Measurements from ENCODE around the gene IFI44.

Gene IFI44, protein sequence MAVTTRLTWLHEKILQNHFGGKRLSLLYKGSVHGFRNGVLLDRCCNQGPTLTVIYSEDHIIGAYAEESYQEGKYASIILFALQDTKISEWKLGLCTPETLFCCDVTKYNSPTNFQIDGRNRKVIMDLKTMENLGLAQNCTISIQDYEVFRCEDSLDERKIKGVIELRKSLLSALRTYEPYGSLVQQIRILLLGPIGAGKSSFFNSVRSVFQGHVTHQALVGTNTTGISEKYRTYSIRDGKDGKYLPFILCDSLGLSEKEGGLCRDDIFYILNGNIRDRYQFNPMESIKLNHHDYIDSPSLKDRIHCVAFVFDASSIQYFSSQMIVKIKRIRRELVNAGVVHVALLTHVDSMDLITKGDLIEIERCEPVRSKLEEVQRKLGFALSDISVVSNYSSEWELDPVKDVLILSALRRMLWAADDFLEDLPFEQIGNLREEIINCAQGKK

DNA sequence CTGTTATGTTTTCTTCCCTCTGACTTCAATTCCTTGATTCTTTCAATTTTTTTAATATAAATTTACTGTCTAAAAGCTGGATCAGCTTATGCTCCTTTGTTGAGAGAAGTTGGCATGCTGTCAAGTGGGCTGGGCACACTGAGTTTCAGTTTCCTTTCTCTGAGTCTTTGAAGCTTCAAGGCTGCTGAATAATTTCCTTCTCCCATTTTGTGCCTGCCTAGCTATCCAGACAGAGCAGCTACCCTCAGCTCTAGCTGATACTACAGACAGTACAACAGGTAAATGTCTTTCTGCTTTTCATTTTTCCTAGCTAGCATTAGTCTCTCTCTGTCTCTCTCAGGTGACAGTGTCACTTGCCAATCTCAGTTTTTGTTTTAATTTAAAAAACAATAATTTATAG lies at the start of gene IFI44:
IFI44 (plus strand) TSS at position 204 of the 400 bp plus-strand sequence. CDS start 365 bp downstream, outside the sequence.
- DNase-seq (ENCODE audit: low read depth in 2 of 2) = peak; percentile 28 to 48

DNA sequence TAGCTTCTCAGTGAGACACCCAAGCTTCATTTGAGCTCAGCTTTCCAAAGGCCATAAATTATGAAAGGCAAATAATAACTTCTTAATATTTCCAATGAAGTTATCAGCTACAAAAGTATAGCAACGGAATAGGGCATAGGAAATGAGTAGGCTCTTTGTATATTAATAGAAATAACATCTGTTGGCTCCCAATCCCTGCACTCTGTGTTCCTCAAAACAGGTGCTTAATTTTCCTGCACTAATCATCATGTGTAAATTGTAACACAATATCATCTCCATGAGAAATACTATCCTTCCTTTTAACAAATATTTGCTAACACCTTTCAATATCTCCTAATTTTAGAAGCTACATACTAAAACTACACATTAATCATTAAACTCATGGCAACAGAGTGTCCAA lies 48.6 kb upstream of the IFI44 start:
- DNase-seq (ENCODE audit: low read depth in 2 of 2) = no peak

DNA sequence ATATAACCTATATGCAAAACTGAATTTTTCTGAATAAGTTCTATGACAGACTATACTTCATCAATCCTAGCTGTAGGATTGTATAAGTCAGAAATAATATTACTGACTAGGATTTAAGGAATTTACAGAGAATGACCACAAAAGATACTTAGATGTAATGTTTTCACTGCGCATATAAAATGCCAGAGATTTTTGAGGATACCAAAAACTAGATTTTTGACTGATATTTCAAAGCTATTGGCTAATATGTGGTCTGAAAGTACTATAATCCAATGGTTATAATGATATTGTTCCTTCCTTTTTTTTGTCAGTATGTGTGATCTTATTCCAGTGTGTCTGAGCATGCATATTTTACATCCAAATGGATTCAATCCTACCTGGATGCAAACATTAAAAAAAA lies 46.4 kb upstream of the IFI44 start:
- DNase-seq (ENCODE audit: low read depth in 2 of 2) = no peak

DNA sequence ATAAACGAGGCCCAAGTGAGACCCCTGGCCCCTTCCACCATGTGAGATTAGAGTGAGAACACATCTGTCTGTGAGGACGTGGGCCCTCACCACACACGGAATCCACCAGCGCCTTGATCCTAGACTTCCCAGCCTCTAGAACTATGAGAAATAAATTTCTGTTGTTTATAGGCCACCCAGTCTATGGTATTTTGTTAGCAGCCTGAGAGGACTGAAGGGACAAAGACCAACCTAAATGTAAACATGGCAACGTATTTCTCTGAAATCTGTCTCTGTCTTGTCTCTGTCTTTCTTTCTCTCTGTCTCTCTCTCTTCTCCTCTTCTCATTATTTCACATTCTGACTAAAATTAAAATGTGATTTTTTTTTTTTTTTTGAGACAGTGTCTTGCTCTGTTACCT lies 45.0 kb upstream of the IFI44 start:
- DNase-seq (ENCODE audit: low read depth in 2 of 2) = no peak

DNA sequence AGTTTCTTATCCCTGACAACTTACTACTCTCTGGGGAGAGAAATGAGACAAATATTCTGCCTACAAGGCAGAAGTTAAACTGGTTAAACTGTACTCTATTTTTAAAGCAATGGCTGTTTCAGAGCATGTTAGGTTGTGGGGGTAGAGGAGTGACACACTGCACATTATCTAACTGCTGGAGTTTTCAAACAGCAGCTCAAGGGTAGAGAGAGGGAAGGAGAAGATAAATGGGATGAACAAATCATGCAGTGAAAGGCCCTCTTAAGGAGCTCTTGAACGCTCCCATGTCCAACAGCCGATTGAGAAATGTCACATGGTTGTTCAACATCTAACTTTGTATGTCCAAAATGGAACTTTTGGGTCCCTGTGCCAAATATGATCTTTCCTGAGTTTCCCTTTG lies 43.4 kb upstream of the IFI44 start:
- no peak for DNase-seq (ENCODE audit: low read depth in 2 of 2)

DNA sequence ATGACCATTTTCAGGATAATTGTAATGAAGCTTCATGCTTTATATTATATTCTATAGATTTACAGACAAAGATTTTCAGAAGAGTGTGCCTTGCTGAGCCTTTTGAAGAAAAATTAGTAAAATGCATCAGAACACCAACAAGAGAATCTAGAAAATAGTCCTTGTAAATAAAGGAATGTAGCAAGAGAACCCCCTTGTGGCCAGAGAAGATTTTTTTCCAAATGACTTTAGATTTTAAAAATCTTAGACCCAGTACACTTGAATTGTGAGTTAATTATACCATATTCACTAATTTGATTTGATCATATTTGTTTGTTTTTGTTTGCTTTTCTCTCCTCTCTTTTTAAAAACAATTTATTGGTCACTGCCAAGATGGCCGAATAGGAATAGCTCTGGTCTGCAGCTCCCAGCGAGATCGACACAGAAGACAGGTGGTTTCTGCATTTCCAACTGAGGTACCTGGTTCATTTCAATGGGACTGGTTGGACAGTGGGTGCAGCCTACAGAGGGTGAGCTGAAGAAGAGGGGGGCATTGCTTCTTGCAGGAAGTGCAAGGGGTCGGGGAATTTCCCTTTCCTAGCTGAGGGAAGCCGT lies 42.2 kb upstream of the IFI44 start:
- no peak for DNase-seq (ENCODE audit: low read depth in 2 of 2)

DNA sequence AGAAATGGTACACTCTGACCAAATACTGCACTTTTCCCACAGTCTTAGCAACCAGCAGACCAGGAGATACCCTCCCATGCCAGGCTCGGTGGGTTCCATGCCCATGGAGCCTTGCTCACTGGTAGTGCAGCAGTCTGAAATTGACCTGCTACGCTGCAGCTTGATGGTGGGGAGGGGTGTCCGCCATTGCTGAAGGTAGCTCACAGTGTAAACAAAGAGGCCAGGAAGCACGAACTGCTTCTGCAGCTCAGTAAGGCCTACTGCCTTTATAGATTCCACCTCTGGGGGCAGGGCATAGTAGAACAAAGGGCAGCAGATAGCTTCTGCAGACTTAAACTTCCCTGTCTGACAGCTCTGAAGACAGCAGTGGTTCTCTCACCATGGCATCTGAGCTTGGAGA lies 41.7 kb upstream of the IFI44 start:
- no peak for DNase-seq (ENCODE audit: low read depth in 2 of 2)

DNA sequence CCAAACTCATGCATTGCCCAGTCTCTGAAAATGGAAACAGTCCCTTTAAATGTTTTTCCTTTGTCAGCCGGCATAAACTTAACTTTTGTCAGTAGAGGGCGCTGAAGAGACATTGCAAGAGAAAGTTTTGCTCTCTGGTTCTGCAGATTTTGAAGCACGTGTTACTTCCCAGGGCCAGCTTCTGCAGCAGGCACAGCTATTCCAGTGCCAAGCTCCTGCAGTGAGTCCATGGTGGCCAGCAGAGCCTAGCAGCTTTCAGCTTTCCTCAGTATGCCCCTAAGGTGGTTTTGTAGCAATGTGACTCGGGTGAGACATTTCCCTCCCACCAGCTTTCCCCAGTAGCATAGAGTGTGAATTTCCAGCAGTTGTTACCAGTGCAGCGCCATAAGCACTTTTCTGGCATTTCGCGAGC lies 32.0 kb upstream of the IFI44 start:
- DNase-seq (ENCODE audit: low read depth in 2 of 2) = peak in 1 of 2 donors; percentile 2

DNA sequence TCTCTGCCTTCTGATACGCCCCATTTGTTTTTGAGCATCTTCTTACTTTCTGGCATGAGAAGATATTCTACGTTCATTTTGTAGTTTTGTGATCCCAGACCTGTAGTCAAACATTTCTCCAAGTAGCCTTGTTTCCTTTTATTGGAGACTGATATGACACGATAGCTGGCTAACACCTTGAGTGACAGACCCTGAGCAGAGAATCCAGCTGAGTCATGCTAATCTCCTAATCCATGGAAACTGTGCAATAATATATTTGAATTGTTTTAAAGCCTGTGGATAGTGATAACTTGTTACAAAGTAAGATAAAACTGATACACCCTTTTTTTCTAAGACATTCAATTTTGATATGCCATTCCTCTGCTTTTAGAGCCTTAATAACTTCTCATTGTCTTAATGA lies 30.6 kb upstream of the IFI44 start:
- no peak for DNase-seq (ENCODE audit: low read depth in 2 of 2)

DNA sequence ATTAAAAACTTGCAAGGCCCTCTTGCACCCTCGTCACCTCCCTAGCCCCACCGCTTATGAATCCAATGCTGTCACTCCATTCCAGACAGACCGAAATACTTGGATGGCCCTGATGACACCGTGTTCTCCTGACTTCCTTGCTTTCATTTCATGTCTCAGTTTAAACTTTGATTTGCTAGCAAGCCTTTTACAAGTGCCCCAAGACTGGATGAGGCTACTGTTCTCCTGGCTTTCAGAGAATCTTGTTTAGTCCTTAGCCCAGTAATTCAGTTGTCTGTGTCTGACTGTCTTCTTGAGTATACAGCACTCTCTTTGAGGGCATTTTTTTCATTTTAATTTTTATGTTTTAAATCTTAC lies 30.2 kb upstream of the IFI44 start:
- DNase-seq (ENCODE audit: low read depth in 2 of 2) = no peak

DNA sequence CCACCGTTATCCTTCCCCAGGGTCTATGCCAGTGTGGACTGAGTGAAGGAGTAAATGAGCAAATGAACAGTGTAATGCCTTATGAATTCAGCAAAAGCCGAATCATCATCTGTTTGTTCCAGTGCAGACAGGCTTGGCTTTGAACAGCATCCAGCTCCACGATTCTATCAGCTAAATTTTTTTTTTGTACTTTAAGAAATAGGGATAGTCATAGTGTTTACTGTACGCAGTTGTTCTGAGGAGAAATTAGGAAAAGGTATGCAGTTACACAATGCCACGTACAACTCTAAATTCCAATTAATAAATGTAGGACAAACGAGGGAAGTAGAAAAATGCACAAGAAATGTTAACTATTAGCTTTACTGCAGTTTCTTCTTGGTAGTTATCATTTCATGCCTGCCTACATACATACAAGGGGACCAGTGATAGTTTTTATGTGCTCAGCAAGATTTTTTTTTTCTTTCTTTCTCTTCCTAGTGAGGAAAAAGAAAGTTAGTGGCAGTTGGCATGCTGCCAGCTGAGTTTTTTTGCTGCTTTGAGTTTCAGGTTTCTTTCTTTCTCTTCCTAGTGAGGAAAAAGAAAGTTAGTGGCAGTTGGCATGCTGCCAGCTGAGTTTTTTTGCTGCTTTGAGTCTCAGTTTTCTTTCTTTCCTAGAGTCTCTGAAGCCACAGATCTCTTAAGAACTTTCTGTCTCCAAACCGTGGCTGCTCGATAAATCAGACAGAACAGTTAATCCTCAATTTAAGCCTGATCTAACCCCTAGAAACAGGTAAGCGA lies 29.6 kb upstream of the IFI44 start, which contains the start of gene IFI44L:
IFI44L (plus strand) TSS at position 646 of the 777 bp plus-strand sequence. CDS start 7,468 bp downstream, outside the sequence.
- DNase-seq (ENCODE audit: low read depth in 2 of 2) = peak; percentile 11 to 28

DNA sequence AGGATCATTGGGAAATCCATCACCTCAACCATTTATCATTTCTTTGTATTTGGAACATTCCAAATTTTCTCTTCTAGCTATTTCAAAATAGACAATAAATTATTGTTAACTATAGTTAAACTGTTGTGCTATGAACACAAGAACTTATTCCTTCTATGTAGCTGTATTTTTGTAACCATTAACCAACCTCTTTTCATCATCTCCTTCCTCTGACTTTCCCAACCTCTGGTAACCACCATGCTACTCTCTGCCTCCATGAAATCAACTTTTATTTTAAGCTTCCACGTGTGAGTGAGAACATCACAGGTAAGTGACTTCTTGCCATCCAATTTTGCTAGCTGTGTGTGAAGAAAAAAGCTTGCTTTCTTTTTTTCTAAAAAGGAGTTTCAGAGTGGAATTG lies 29.0 kb upstream of the IFI44 start:
- DNase-seq (ENCODE audit: low read depth in 2 of 2) = no peak

DNA sequence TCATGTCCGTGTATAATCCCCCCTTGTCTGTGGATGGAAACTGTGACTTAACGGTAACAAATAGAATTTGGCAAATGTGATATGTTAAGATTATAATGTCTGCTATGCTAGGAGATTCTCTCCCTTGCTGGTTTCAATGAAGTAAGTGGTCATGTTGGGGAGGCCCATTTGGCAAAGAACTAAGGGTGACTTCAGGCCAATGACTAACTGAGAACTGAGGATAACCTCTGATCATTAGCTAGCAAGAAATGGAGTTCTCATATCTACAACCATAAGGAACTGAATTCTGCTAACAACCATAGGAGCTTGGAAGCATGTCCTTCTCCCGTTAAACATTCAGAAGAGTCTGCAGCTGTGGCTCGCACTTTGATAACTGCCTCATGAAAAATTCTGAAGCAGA lies 27.1 kb upstream of the IFI44 start:
- no peak for DNase-seq (ENCODE audit: low read depth in 2 of 2)

DNA sequence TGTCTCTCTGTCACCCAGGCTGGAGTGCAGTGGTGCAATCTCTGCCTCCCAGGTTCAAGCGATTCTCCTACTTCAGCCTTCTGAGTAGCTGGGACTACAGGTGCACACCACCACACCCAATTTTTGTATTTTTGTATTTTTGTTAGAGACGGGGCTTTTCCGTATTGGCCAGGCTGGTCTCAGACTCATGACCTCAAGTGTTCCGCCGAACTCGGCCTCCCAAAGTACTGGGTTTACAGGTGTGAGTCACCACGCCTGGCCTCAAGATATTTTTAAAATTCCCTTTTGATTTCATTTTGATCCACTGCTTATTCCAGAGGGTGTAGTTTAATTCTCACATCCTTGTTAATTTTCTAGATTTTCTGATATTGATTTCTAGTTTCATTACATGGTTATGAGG lies 25.6 kb upstream of the IFI44 start:
- DNase-seq (ENCODE audit: low read depth in 2 of 2) = no peak

DNA sequence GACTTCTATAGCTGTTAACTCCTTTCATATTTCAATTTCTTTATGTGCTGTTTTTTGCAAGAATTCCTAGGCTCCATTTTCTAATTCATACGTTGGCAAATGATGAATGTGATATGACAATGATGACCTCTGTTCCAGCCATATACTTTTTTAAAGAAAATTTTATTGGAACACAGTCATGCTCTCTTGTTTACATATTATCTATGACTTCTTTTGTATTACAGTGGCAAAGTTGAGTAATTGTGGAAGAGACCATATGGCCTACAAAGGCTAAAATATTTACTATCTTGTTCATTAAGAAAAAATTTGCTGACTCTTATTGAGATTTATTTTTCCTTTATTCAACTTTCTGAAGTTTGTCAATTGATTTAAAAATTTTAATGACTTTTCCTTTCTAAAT lies 22.3 kb upstream of the IFI44 start:
- no peak for DNase-seq (ENCODE audit: low read depth in 2 of 2)

DNA sequence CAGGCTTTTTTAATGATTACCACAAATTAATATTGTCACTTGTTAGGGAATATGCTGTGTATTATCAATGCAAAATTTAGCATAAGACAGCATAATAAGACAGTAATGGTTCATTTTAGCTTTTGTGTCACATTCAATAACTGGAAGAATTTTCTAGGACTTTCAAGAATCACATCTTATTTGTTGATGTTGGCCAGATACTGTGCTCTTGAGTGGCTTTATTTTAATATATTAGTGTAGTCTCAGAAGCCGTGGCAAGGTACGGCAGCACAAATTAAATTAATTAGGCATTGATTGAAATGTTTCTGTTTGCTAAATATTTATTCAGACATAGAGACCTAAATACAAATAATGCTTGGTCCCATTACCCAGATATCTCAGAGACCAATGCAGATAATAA lies 19.0 kb upstream of the IFI44 start:
- DNase-seq (ENCODE audit: low read depth in 2 of 2) = no peak

DNA sequence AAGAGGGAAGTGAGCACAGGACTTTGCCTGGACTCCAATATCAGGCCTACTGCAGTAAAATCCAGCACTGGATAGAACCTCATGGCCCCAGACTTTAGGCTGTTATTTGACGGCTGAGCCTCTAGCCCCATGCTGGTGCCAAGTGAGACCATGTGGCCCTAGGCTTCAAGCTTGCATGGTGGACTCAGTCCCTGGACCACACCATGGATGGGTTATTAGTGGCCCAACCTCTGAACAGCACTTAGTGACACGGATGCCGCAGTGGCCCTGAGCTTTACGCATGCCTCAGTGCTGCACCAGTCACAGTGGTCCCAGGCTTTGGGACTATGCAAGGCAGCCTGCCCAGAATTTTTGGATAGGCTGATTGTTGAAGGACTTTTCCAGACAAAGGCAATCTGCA lies 16.4 kb upstream of the IFI44 start:
- DNase-seq (ENCODE audit: low read depth in 2 of 2) = no peak

DNA sequence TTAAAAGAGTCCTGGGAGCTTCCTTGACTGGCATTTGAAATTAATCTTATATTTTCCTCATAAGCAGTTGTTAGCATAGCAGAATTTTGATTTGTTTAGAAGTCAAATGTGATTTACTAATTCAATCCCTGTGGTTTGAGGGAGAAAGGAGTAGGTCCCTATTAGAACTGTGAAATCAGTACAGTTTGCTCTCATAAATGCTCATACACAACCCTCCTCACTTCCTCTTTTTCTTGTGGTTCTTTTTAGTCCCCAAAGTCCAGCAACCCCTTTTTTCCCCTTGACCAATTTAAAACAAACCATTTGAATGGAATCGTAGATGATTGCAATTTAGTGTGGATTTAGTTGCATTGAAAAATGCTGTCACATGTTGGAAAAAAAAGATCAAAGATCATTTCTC lies 9.2 kb upstream of the IFI44 start:
- DNase-seq (ENCODE audit: low read depth in 2 of 2) = no peak

DNA sequence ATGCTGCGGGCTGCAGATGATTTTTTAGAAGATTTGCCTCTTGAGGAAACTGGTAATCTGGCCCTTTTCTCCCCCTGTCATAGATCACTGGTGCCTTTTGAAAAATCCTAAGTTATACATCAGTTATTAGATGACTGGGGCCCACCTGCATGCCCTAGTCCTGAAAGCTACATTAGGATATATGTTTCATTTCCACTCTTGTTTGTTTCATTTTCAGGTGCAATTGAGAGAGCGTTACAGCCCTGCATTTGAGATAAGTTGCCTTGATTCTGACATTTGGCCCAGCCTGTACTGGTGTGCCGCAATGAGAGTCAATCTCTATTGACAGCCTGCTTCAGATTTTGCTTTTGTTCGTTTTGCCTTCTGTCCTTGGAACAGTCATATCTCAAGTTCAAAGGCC lies 8.1 kb upstream of the IFI44 start:
- DNase-seq (ENCODE audit: low read depth in 2 of 2) = no peak

DNA sequence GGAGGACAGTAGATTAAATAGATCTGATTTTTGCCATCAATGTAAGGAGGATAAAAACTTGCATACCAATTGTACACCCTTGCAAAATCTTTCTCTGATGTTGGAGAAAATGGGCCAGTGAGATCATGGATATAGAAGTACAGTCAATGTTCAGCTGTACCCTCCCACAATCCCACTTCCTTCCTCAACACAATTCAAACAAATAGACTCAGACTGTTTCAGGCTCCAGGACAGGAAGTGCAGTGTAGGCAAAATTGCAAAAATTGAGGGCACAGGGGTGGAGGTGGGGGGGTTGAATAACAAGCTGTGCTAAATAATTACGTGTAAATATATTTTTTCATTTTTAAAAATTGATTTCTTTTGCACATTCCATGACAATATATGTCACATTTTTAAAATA lies 3.9 kb upstream of the IFI44 start:
- no peak for DNase-seq (ENCODE audit: low read depth in 2 of 2)

DNA sequence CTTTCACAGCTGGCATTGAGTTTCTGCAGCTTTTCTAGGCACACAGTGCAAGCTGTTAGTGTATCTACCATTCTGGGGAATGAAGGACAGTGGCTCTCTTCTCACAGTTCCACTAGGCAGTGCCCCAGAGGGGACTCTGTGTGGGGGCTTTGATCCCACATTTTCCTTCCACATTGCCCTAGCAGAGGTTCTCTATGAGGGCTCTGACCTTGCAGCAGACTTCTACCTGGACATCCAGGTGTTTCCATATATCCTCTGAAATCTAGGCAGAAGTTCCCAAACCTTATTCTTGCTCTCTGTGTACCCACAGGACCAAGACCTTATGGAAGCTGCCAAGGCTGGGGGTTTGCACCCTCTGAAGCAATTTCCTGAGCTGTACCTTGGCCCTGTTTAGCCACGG lies 2.4 kb upstream of the IFI44 start:
- no peak for DNase-seq (ENCODE audit: low read depth in 2 of 2)

DNA sequence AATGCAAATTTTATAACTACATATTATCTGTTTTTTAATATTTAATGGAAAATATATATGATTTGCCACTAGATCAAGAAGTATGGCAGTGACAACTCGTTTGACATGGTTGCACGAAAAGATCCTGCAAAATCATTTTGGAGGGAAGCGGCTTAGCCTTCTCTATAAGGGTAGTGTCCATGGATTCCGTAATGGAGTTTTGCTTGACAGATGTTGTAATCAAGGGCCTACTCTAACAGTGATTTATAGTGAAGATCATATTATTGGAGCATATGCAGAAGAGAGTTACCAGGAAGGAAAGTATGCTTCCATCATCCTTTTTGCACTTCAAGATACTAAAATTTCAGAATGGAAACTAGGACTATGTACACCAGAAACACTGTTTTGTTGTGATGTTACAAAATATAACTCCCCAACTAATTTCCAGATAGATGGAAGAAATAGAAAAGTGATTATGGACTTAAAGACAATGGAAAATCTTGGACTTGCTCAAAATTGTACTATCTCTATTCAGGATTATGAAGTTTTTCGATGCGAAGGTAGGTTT lies 556 bp downstream of the IFI44 start:
- no peak for DNase-seq (ENCODE audit: low read depth in 2 of 2)
